HCT116 (cell line): Measurements from ENCODE around the gene TEDC1. TPM values are rescaled to one million over a fixed set of nuclear protein-coding genes. Genes with fewer than 3 reads are reported as not detected.

Experiments used
- ATAC-seq: fragments of 200-7000 bp; cut with Tn5 transposase; 2 replicates; pipeline ENCODE4 v1.9.1; 2020; ENCODE audit warnings: mild to moderate bottlenecking, moderate library complexity
- BruUV-seq: library from RNA; stranded (reverse); fragments of 400-500 nt; replicated peaks from 2 replicates; lab custom pipeline; 2021; lab: Mats Ljungman, UMichigan
- CTCF ChIA-PET: fragments of 300-600 bp; sonication (Branson Sonifier 250); formaldehyde crosslinking; loops from one replicate; lab custom pipeline; 2021; ENCODE audit warnings: antibody characterized with exemption; lab: Charles Lee
- POLR2A ChIA-PET: fragments of 300-600, 350-600 bp; sonication (Branson Sonifier 250); formaldehyde crosslinking; loops from one replicate; lab custom pipeline; 2021; ENCODE audit warnings: antibody characterized with exemption; lab: Charles Lee
- RAD21 ChIA-PET, 2 experiments: fragments of 300-600 bp; sonication (Branson Sonifier 250); formaldehyde crosslinking; loops; one replicate each; lab custom pipeline; 2023; ENCODE audit warnings: low total read pairs in 2 of 2; ENCODE audit not compliant: uncharacterized antibody in 2 of 2, unreplicated experiment in 2 of 2, low non-redundant PET in 1 of 2; lab: Charles Lee
- DNase-seq: peaks from one replicate; pipeline ENCODE4 v3.0.0-alpha.2; 2010; ENCODE audit warnings: low read depth, low spot score
- H2AFZ ChIP-seq: fragments of 200-600 bp; shearing (Covaris generic), sonication (generic); 2 replicates; pipeline ENCODE4 v1.6.1; 2017; ENCODE audit warnings: low read depth, mixed run types, mixed read lengths, antibody characterized with exemption, low read length; ENCODE audit not compliant: poor library complexity, severe bottlenecking
- H3K27ac ChIP-seq: 2 replicates; pipeline ENCODE4 v1.5.1; 2012; ENCODE audit warnings: low read depth, low read length
- H3K27me3 ChIP-seq: fragments of 200-600 bp; sonication (generic); 2 replicates; pipeline ENCODE4 v1.6.1; 2016; ENCODE audit warnings: mixed run types, low read length, mixed read lengths; ENCODE audit not compliant: insufficient read depth
- H3K36me3 ChIP-seq, 2 experiments: fragments of 200-500 bp in 1 of 2; fragments of 200-600 bp in 1 of 2; sonication (Bioruptor generic) in 1 of 2; sonication (generic) in 1 of 2; 2 replicates each; pipeline versions ENCODE4 v1.5.1 to v1.6.1; 2014 to 2016; ENCODE audit warnings: low read length in 2 of 2, inconsistent platforms in 1 of 2, mixed read lengths in 1 of 2, mixed run types in 1 of 2; ENCODE audit not compliant: insufficient read depth in 2 of 2, control insufficient read depth in 1 of 2
- H3K4me1 ChIP-seq, 2 experiments: fragments of 200-600 bp in 1 of 2; sonication (generic) in 1 of 2; 2 replicates each; pipeline versions ENCODE4 v1.5.1 to v1.6.1; 2012 to 2017; ENCODE audit warnings: low read length in 2 of 2, inconsistent platforms in 1 of 2, mild to moderate bottlenecking in 1 of 2, mixed read lengths in 1 of 2, mixed run types in 1 of 2, moderate library complexity in 1 of 2; ENCODE audit not compliant: insufficient read depth in 2 of 2, control insufficient read depth in 1 of 2
- H3K4me2 ChIP-seq: fragments of 200-600 bp; sonication (generic); 2 replicates; pipeline ENCODE4 v1.6.1; 2017; ENCODE audit warnings: mixed run types, low read length, mixed read lengths
- H3K4me3 ChIP-seq, 2 experiments: fragments of 200-600 bp in 1 of 2; sonication (generic) in 1 of 2; replicated peaks in 1 of 2; 2 replicates each; pipeline ENCODE4 v1.5.1; 2011 to 2016; ENCODE audit warnings: low read length in 2 of 2, control low read depth in 1 of 2, low read depth in 1 of 2, mild to moderate bottlenecking in 1 of 2, mixed read lengths in 1 of 2, mixed run types in 1 of 2
- H3K79me2 ChIP-seq: fragments of 200-600 bp; sonication (generic); 2 replicates; pipeline ENCODE4 v1.6.1; 2017; ENCODE audit warnings: mild to moderate bottlenecking, mixed run types, low read length, moderate library complexity, mixed read lengths; ENCODE audit not compliant: insufficient read depth
- H3K9ac ChIP-seq: fragments of 200-600 bp; sonication (generic); 2 replicates; pipeline ENCODE4 v1.6.1; 2016; ENCODE audit warnings: low read length, mixed read lengths
- H3K9me2 ChIP-seq: fragments of 200-600 bp; sonication (generic), shearing (Covaris generic); 2 replicates; pipeline ENCODE4 v1.6.1; 2017; ENCODE audit warnings: mixed run types, mild to moderate bottlenecking, moderate library complexity; ENCODE audit not compliant: insufficient read depth
- H3K9me3 ChIP-seq, 2 experiments: fragments of 200-500 bp in 1 of 2; fragments of 200-600 bp in 1 of 2; sonication (Bioruptor generic) in 1 of 2; sonication (generic) in 1 of 2; 2 replicates each; pipeline ENCODE4 v1.6.1; 2014 to 2017; ENCODE audit warnings: low read length in 2 of 2, mixed read lengths in 2 of 2, inconsistent platforms in 1 of 2, low read depth in 1 of 2, mild to moderate bottlenecking in 1 of 2, mixed run types in 1 of 2, moderate library complexity in 1 of 2; ENCODE audit not compliant: control insufficient read depth in 1 of 2, insufficient read depth in 1 of 2
- H4K20me1 ChIP-seq: fragments of 200-600 bp; sonication (generic), shearing (Covaris generic); 2 replicates; pipeline ENCODE4 v1.6.1; 2017; ENCODE audit warnings: mixed run types, mild to moderate bottlenecking, moderate library complexity; ENCODE audit not compliant: insufficient read depth
- CEBPB ChIP-seq: IDR thresholded peaks from 2 replicates; pipeline ENCODE4 v1.6.1; 2012; ENCODE audit warnings: low read depth
- EGR1 ChIP-seq: IDR thresholded peaks from 2 replicates; pipeline ENCODE4 v1.6.1; 2012; ENCODE audit warnings: low read depth
- ELF1 ChIP-seq: IDR thresholded peaks from 2 replicates; pipeline ENCODE4 v1.6.1; 2012; ENCODE audit warnings: low read depth, borderline replicate concordance
- EZH2phosphoT487 ChIP-seq: fragments of 200-600 bp; IDR thresholded peaks from 2 replicates; pipeline ENCODE4 v1.6.1; 2018; ENCODE audit warnings: antibody characterized with exemption, borderline replicate concordance
- JUND ChIP-seq: IDR thresholded peaks from 2 replicates; pipeline ENCODE4 v1.6.1; 2012
- POLR2A ChIP-seq: IDR thresholded peaks from 2 replicates; pipeline ENCODE4 v1.7.0; 2011; ENCODE audit warnings: borderline replicate concordance; ENCODE audit not compliant: insufficient read depth, insufficient read length; ENCODE audit errors: extremely low read depth
- POLR2AphosphoS5 ChIP-seq: IDR thresholded peaks from 2 replicates; pipeline ENCODE4 v1.6.1; 2011; ENCODE audit warnings: mild to moderate bottlenecking, low read depth, low read length, moderate library complexity
- SIN3A ChIP-seq: IDR thresholded peaks from 2 replicates; pipeline ENCODE4 v1.6.1; 2012; ENCODE audit warnings: low read depth
- SP1 ChIP-seq: IDR thresholded peaks from 2 replicates; pipeline ENCODE4 v1.6.1; 2012; ENCODE audit warnings: low read depth
- TCF7L2 ChIP-seq: IDR thresholded peaks from 2 replicates; pipeline ENCODE4 v1.7.0; 2011; ENCODE audit warnings: borderline replicate concordance, inconsistent platforms; ENCODE audit not compliant: insufficient read depth, insufficient read length; ENCODE audit errors: extremely low read depth
- YY1 ChIP-seq: IDR thresholded peaks from 2 replicates; pipeline ENCODE4 v1.6.1; 2011; ENCODE audit warnings: low read length, low read depth, moderate library complexity, mild to moderate bottlenecking; ENCODE audit not compliant: insufficient replicate concordance; ENCODE audit errors: extremely low read depth
- ZFX ChIP-seq: fragments of 450-650 bp; IDR thresholded peaks from 2 replicates; pipeline ENCODE4 v1.6.1; 2017
- intact Hi-C: fragments of 100-400 bp; cut with micrococcal nuclease; formaldehyde crosslinking; loops from 2 replicates; pipeline ENCODE4 v1.10.0; 2022
- total RNA-seq: library from RNA; stranded (reverse); gene quantifications from one replicate; pipeline ENCODE4 v1.2.1, GENCODE V29; 2021; ENCODE audit not compliant: unreplicated experiment
- TF ChIP-seq, protein P1 (sequence below): IDR thresholded peaks from 2 replicates; pipeline ENCODE4 v1.6.1; 2011; ENCODE audit warnings: mild to moderate bottlenecking, low read length, moderate library complexity; ENCODE audit not compliant: insufficient replicate concordance; ENCODE audit errors: extremely low read depth
- TF ChIP-seq, protein P2 (sequence below): IDR thresholded peaks from 2 replicates; pipeline ENCODE4 v1.6.1; 2012
- TF ChIP-seq, protein P3 (sequence below): IDR thresholded peaks from 2 replicates; pipeline ENCODE4 v1.6.1; 2012; ENCODE audit warnings: low read depth
- TF ChIP-seq, protein P4 (sequence below), 3 experiments: fragments of 200-600 bp in 1 of 3; sonication (generic) in 1 of 3; IDR thresholded peaks in 2 of 3; conservative IDR thresholded peaks in 1 of 3; 2 replicates each; pipeline ENCODE4 v1.5.1; 2012 to 2017; ENCODE audit warnings: low read depth in 2 of 3, low read length in 2 of 3, antibody characterized with exemption in 1 of 3, borderline replicate concordance in 1 of 3, control low read depth in 1 of 3, mild to moderate bottlenecking in 1 of 3, mixed read lengths in 1 of 3, mixed run types in 1 of 3, moderate library complexity in 1 of 3; ENCODE audit not compliant: insufficient read depth in 1 of 3

TEDC1 gene
- total RNA-seq, 1 experiment from 2014 or later: 40.4 TPM

DNA sequence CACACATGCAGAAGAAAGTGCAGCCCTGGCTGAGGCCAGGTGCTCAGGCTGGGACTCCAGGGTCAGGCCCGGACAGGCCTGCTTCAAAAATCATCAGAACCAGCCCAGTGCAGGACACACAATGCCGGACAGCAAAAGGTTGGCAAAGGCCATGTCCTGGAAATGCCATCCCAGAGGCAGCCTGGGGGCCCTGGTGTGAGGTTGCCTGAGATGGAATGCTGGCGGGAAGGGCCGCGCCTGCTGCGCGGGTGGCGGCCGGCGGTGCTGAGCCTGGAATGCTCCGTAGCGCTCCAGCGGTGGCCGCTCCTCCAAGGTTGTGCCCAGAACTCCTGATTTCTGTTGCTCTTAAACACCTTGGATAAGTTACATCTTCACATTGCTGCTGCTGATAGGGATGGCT lies 38.1 kb upstream of the TEDC1 start (continued):
- TF ChIP-seq EGR1 (no peak), SIN3A (no peak), EZH2phosphoT487 (no peak), CEBPB (no peak)
- TF ChIP-seq, protein P1, sequence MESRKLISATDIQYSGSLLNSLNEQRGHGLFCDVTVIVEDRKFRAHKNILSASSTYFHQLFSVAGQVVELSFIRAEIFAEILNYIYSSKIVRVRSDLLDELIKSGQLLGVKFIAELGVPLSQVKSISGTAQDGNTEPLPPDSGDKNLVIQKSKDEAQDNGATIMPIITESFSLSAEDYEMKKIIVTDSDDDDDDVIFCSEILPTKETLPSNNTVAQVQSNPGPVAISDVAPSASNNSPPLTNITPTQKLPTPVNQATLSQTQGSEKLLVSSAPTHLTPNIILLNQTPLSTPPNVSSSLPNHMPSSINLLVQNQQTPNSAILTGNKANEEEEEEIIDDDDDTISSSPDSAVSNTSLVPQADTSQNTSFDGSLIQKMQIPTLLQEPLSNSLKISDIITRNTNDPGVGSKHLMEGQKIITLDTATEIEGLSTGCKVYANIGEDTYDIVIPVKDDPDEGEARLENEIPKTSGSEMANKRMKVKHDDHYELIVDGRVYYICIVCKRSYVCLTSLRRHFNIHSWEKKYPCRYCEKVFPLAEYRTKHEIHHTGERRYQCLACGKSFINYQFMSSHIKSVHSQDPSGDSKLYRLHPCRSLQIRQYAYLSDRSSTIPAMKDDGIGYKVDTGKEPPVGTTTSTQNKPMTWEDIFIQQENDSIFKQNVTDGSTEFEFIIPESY: no peak

DNA sequence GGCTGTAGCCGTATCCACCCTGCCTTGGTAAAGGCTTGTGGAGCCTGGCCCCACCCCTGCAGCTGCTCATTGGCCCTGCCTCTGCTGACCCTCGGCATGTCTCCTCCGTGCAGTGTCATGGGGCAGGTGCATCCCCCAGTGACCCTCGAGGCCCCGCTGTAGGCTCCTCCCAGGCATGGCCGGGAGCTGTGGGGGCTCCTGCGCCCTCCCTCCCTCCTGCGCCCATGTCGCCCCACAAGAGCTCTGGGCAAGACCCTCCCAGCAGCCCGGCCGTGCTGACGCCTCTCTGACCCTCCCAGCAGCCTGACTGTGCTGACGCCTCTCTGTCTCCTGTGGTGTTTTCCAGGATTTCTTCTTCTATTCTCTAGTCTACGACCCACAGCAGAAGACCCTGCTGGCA lies 37.2 kb upstream of the TEDC1 start:
- H3K9me3 ChIP-seq: no peaks in the 10 kb centered on the region
- peaks cover 11 to 22% of the 10 kb centered on the region in 2 experiments; a peak in 3 of 4 replicates for H3K36me3 ChIP-seq
- H4K20me1 ChIP-seq: no peaks in the 10 kb centered on the region
- no peak overlapping the region for H3K4me3 ChIP-seq
- ChIA-PET POLR2A (no interaction called here), RAD21 (no interaction called here), CTCF (no interaction called here)
- no peak overlapping the region for H3K4me2 ChIP-seq
- H3K9ac ChIP-seq: no peak overlapping the region
- ATAC-seq (no peak), DNase-seq (no peak)
- peaks cover 3% of the 10 kb centered on the region; the same call in 1 of the 2 replicates for H3K79me2 ChIP-seq
- H3K27ac ChIP-seq: no peak overlapping the region
- no peak overlapping the region for H2AFZ ChIP-seq
- intact Hi-C loops: no loop called here
- no TSS peak for BruUV-seq
- H3K9me2 ChIP-seq: no peaks in the 10 kb centered on the region
- no peaks in the 10 kb centered on the region for H3K27me3 ChIP-seq
- no peaks in the 10 kb centered on the region for H3K4me1 ChIP-seq
- TF ChIP-seq YY1 (no peak), POLR2AphosphoS5 (no peak), ELF1 (no peak), TCF7L2 (no peak), ZFX (no peak), POLR2A (no peak), SP1 (no peak), JUND (no peak)
- TF ChIP-seq, protein P2, sequence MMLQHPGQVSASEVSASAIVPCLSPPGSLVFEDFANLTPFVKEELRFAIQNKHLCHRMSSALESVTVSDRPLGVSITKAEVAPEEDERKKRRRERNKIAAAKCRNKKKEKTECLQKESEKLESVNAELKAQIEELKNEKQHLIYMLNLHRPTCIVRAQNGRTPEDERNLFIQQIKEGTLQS: no peak
- TF ChIP-seq, protein P1: no peak
- TF ChIP-seq, protein P3, sequence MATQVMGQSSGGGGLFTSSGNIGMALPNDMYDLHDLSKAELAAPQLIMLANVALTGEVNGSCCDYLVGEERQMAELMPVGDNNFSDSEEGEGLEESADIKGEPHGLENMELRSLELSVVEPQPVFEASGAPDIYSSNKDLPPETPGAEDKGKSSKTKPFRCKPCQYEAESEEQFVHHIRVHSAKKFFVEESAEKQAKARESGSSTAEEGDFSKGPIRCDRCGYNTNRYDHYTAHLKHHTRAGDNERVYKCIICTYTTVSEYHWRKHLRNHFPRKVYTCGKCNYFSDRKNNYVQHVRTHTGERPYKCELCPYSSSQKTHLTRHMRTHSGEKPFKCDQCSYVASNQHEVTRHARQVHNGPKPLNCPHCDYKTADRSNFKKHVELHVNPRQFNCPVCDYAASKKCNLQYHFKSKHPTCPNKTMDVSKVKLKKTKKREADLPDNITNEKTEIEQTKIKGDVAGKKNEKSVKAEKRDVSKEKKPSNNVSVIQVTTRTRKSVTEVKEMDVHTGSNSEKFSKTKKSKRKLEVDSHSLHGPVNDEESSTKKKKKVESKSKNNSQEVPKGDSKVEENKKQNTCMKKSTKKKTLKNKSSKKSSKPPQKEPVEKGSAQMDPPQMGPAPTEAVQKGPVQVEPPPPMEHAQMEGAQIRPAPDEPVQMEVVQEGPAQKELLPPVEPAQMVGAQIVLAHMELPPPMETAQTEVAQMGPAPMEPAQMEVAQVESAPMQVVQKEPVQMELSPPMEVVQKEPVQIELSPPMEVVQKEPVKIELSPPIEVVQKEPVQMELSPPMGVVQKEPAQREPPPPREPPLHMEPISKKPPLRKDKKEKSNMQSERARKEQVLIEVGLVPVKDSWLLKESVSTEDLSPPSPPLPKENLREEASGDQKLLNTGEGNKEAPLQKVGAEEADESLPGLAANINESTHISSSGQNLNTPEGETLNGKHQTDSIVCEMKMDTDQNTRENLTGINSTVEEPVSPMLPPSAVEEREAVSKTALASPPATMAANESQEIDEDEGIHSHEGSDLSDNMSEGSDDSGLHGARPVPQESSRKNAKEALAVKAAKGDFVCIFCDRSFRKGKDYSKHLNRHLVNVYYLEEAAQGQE: no peak
- TF ChIP-seq, protein P4, sequence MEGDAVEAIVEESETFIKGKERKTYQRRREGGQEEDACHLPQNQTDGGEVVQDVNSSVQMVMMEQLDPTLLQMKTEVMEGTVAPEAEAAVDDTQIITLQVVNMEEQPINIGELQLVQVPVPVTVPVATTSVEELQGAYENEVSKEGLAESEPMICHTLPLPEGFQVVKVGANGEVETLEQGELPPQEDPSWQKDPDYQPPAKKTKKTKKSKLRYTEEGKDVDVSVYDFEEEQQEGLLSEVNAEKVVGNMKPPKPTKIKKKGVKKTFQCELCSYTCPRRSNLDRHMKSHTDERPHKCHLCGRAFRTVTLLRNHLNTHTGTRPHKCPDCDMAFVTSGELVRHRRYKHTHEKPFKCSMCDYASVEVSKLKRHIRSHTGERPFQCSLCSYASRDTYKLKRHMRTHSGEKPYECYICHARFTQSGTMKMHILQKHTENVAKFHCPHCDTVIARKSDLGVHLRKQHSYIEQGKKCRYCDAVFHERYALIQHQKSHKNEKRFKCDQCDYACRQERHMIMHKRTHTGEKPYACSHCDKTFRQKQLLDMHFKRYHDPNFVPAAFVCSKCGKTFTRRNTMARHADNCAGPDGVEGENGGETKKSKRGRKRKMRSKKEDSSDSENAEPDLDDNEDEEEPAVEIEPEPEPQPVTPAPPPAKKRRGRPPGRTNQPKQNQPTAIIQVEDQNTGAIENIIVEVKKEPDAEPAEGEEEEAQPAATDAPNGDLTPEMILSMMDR (IDR thresholded peaks at IDR 0.05 in 2 of 3, conservative IDR thresholded peaks at IDR 0.05 in 1 of 3; ENCODE audit: borderline replicate concordance in 1 of 3, insufficient read depth in 1 of 3, low read depth in 2 of 3, low read length in 2 of 3): no peak
